NCI-H345 (cell line): Measurements from ENCODE around the gene GRIK3.

ENCODE experiments used
- DNase-seq: peaks from one replicate; lab custom pipeline; 2025; lab: John Stamatoyannopoulos, UW

The GRIK3 gene

DNA sequence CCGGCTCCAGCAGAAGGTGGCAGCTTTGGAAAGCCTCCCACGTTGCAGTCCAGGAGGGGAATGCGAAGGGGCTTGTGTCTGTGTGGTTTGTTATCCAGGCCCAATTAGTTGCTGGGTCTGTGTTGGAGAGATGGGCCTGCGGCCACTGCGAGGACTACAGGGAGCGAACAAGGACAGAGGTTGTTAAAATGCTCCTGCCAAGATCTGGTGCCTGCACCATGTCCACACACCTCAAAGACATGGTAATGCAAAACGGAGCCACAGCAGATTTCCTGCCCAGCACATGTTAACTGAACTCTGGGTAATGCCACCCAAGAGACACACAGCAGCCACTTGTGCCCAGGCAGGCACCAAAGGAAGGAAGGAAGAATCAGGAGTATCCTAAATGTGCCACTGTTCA is 18.6 kb downstream of the GRIK3 start:
- no peak for DNase-seq

DNA sequence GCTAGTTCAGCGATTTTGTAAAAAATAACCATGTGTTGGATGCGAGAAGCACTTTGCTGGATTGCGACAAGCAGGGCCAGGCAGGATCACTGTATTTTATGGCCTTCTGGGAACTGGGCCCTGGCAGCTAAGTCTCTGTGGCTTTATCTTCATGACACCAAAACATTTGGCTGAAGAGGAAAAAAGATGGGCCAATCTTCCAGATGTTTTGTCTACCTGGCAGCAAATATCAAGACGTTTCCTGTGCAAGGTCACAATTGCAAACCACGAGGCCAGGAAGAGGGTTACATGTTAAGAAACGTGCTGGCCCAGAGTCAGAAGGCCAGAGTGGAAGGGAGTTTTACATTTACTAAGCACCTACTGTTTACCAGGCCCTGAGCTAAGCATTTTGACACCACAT is 22.1 kb downstream of the GRIK3 start:
- no peak for DNase-seq

DNA sequence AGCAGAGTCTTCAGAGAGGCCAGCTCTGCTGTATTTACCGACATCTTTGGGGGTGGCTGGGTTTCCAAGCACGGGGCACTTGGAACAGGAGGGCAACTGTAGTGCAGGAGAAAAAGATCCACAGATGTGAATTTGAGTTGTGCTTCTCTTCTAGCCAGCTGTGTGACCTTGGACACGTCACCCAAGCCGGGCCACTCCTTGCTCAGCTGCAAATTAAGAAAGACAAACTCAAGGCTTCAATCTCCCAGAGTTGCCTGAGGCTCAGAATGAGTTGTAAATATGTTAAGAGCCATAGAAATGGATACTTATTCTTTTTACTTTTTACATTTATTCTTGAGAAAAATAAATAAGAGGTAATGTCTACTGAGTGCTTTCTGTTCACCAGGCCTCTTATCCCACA is 24.3 kb downstream of the GRIK3 start:
- DNase-seq, result no peak

DNA sequence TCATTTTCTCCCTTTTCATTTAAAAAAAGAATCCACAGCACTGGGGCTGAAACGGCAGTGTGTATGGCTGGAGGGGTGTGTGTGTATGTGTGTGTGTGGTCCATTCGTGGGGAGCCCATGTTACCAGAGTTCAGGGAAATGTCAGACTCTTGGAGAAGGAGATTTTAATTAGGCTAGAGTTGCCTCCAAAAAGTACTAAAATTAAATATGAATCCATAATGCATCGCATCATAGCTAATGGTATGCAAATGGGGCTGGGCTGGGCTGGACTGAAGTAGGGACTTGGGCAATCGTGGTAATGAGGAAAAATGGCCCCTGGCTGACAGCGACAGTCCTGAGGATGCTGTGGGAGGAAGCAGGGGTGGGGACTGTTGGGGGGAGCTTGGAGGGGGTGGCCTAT is 24.8 kb downstream of the GRIK3 start:
- no peak for DNase-seq

DNA sequence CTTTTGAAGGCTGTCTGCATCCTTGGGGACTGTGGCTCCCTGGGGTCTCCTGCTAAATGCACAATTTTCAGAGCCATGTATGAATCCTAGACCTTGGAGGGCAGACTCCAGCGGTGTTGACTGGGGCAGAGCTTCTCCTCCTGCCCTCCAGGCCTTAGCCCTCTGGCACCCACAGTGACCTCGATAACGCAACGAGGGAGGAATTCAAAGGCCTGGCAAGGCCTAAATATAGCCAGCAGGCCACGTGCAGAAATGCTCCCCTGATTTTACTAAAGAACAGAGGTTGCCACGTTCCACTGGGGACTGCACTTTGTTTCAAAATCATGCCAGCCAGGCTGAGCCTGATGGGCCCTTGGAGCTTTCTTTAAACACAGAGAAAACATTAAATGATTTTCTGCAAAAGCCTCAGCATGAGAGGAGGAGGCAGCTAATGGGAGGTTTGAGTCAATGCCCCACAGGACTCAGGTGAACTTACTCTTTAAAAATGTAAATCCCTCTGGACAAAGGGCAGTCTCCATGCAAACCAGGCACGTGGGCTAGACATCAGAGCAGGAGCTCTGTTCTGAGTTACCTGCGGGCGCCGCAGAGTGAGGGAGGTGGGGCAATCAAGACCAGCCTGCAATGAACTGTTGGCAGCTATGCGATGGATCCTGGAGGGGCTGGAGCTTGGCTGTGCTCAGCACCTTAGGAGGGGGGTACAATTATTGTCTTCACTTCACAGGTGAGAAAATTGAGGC is 28.0 kb downstream of the GRIK3 start:
- DNase-seq, result no peak

DNA sequence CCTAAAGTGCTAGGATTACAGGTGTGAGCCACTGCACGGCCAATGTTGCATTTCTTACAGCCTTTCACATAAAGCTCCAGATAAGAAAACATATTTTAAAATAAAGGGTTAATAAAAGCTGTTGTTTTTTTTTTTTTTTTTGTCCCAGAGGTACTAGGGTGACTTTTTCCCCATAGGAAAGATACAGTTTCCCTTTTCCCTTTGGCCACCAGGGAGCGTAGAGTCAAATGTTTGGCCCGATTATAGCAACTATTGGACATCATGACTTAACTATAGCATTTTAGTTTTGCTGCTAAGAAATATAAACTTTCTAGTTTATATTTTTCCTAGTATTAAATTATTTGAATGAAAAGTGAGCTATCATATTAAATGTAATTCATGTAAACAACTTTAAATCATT is 31.4 kb downstream of the GRIK3 start:
- DNase-seq, result no peak

DNA sequence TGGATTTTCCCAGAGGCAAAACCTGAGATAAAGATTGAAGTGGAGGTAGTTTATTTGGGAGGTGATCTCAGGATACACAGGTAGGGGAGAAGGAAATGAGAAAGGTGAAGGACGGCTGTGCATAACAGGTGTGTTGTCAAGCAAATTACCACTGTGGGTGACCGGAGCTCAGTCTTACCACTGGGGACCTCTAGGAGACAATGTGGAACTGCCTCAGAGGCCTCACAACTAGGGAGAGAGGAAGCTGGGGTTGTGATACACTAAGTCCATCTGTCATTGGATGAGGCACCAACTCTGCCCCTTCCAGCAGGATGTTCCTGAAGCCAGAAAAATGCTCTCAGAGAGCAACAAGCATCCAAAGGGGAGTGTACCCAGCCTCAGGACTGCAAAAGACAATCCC is 32.6 kb downstream of the GRIK3 start:
- no peak for DNase-seq

DNA sequence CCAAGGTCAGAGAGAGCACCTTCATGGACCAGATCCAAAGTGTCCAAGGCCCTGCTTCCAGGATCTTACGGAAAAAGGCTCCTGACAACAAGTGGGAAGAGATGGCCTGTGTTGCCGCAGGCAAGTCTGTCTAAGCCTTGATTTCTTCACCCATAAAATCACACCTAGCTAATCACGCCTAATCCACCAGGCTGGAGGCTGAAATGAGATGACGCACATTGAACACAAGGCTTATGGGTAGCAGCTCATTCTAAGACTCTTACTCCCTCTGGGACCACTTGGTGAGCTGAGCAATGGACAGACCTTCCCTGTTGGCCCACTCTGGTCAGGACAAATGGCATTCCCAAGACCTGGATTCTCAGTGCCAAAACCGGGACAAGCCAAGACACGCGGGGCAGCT is 38.2 kb downstream of the GRIK3 start:
- no peak for DNase-seq

DNA sequence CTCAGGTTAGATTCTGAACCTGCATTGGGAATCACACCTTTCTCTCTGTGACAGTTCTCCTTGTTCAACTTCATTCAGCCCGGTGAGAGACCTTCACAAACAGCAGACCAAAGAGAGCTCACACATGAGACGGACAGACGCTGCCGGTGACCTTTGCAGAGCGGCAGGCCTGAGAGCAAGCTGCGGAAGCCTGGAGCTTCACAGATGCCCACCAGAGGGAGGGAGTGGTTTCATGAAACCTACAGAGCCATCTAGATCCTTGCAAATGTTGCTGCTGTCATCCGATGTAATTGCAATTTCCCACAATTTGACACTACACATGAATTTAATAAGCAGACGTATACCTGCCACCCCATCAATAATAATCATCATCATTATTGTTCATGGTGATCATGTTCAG is 39.4 kb downstream of the GRIK3 start:
- DNase-seq, result no peak

DNA sequence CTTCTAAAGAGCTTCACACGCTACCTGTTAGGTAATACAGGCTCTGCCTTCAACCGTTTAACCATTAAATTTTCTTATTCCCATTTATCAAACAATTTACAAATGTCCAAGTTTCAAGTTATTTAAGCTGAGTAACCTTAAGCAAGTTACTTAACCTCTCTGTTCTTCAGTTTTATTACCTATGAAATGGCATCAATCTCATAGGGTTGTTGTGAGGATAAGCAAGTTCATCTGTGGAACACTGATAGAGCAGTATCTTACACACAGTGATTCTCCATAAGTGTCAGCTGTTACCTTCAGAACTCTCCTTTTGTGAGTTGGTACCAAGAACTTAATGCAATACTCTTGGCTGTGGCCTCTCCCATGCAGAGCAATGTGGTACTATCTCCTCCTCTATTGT is 40.0 kb downstream of the GRIK3 start:
- no peak for DNase-seq

DNA sequence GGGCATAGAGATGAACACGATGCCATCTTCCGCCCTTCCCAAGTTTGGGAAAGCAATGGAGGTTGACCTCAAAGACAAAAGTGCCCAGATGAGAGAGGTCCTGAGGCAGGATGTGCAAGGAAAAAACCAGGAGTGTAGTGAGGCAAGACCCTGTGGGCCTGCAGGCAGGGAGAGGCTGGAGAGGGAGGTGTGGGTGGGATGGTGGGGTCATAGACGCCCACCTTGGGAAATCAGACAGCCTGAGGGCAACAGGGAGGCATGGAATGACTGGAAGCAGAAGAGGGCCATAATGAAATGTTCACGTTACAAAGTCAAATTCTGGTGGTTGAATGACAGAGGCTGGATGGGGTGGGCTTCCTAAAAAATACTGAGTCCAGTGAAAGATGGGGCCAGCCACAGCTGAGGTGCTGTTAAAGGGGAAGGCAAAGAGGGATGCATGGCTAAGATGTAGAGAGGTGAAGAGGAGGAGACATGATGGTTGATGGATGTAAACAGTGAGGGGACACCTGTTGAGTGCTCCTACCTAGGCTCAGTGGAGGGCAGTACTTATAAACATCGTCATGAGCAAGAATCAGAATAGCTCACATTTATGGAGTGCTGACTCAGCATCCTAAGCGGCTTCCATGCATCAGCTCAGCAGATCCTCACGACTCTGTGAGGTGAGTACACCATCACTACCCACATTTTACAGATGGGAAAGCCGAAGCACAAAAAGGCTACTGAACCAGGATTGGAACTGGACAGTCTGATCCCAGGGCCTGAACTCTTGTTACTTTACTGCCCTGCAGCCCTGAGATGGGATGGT is 42.0 kb downstream of the GRIK3 start:
- no peak for DNase-seq

DNA sequence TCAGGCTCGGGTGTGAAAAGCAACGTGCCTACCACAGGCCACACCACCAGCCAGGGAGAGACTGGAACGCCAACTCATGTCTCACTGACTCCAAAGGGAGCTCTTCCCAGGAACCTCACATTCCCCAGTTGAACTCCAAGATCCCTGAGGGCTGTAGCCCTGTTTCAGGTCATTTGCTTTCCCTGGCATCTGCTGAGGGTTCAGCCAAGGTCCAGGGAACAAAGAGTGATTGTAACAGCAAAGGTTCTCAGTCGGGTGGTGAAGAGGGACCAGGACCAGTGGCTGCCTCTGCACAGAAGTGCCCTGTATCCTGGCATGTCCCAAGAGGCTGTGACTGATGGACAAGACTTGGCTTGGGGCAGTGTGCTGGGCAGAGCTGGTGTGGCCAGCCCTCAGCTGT is 42.8 kb downstream of the GRIK3 start:
- no peak for DNase-seq

DNA sequence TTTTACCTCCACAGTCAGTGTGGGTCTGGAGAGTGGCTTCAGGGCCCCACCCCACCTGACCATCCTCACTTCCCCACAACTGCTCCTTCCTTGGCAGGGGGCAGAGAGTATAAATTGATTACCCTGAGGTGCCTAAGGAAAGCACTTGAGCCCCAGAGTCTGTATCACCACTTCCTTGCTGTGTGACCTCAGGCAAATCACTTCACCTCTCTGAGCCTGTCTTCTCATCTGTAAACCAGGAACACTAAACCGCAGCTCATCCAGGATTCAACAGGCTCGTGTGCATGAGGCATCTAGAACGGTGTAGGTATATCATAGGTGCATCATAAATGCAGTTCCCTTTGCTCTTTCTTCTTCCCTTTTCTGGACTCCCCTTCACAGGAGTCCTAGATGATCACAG is 43.4 kb downstream of the GRIK3 start:
- no peak for DNase-seq

DNA sequence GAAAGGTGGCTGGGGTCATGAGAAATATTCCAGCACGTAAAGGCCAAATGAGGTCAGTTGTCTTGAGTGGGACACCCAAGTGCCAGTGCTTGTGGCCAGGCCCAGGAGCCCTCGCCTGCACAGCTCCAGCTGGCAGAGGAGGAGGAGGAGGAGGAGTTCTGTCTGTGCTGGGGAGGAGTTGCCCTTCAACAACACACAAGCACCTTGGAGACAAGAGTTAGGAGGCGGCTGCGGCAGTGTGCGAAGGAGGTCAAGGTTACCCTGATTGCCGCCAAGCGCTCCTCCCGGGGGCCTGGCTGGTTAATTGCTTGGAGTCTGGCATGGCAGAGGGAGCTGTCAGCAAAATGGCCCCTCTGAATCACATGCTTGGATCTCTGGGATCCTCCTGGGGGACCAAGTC is 45.1 kb downstream of the GRIK3 start:
- DNase-seq, result no peak

DNA sequence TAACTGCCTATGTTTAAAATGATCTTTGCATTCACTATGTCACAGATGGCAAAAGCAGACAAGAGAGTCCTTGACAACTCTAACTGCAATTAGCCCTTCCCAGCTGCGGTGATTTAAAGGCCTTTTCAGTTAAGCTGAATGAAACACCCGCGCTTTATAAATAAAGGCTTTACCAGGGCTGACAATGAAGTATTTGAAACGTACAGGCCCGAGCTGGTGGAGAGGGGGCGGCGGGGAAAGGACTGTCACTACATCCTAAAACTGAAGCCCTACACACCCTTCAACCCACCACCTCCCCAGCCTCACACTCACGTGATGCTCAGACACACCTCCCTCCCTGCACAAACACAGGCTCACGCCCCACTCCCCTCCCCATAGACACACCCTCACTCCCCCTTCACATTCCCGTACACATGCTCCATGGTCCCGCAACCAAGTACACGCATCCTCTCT is 45.5 kb downstream of the GRIK3 start:
- DNase-seq, result peak; percentile 76

DNA sequence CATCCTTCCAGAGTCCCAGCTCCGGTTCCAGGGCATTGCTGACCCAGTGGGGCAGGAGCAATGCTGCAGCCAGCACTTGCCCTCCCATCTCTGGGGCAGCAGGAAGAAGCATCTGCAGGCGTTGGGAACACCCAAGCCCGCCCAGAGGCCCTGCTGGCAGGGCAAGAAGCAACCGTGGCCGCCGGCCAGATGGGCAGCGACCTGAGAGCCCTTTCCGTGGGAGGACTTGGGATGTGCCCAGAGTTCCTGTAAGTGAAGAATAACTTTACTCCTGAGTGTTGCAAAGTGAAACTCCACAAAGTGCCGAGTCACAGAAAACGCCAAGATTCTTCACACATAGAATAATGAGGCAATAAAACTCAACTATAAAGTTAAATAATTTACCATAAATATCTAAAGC is 46.0 kb downstream of the GRIK3 start:
- DNase-seq, result no peak

DNA sequence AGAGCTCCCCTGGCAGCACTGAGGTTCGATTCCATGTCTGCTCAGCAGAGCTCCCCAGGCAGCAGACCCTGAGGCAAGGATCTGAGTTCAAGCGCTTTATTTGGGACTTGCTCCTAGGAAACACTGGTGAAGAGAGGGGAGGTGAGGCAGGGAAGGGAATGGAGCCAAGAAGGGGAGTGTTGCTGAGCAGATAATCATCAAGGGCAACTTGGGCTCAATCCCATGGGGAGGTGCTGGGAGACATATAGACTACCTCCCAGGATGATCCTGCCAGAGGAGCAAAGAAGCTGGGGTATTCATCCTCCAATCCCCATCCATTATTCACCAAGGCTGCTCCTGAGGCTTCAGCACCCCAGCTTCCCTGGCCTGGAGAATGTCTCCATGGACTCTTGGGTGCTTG is 47.0 kb downstream of the GRIK3 start:
- DNase-seq, result no peak

DNA sequence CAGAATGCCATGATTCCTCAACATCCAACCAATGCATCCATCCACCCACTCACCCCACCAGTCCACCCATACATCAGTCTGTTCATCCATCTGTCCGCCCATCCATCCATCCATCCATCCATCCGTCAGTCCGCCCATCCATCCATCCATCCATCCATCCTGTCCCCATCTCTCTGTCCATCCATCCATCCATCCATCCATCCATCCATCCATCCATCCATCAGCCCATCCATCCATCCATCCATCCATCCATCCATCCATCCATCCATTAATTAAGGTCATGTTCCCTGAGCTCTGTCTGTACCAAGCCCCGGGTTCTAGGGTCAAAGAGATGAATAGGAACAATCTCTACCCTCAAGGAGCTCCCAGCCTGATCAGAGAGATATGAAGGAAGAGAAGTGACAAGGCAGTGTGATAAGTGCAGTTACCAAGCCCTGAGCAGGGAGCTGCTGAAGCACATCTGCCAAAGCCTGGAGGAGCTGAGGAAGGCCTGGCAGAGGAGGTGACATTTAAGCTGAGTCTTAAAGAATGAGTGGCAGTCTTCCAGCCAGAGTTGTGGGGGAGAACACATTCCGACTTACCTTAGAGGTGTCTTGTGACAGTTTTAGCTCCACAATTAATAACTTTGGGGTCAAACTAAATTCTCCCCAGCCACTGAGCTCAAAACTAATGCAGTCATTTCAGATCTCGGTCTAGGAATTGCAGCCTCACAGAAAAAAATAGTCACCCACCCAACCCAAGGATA is 47.9 kb downstream of the GRIK3 start:
- no peak for DNase-seq

DNA sequence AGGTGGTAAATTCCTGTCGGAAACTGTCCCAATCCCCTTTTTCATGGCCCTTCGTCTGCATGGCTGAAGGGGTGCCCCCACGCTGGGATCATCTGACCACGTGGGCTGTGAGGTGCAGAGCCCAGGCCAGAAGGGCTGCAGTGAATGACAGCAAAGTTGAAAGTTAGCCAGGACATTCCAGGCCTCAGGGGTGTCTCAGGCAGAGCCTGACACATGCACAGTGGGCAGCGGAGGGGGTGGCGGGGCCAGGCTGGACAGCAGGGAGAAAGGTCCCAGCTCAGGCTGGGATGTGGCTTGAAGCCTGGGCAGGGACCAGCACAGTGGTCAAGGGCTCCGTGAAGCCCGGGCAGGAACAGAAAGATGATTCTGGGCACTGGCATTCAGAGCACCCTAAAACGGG is 49.6 kb downstream of the GRIK3 start:
- no peak for DNase-seq

DNA sequence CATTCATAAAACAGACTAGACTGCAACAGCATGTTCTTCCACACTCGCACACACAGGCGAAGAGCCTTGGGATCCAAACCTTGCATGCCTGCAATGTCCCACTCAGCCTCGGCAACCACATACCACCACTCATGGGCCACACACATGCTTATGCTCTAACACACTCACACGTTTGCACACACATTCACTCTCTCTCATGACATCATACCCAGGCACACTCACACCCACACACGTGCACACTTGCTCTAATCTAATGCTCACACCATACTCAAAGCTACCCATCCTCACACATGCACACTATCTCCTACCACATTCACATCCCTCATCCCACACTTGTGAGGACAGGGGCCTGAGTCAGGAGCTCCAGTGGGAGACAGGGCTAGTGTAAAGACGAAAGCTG is 50.3 kb downstream of the GRIK3 start:
- no peak for DNase-seq

DNA sequence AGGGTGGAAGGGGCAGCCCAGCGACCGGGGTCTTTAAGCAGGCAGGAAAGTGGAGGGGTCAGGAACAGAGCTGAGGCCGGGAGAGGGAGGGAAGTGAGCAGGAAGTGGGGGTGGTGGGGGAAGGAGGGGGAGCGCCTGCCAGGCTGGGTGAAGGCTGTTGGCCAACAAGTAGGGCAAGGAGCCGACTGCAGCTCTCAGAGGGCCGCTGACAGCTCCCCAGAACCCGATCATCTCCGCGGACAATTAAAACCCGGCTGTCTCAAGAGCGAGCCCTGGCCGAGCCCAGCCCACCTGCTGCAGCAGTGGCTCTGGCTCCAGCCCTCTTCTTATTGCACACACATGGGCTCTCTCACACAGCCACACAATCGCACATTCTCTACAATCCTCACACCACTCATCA is 51.6 kb downstream of the GRIK3 start:
- no peak for DNase-seq

DNA sequence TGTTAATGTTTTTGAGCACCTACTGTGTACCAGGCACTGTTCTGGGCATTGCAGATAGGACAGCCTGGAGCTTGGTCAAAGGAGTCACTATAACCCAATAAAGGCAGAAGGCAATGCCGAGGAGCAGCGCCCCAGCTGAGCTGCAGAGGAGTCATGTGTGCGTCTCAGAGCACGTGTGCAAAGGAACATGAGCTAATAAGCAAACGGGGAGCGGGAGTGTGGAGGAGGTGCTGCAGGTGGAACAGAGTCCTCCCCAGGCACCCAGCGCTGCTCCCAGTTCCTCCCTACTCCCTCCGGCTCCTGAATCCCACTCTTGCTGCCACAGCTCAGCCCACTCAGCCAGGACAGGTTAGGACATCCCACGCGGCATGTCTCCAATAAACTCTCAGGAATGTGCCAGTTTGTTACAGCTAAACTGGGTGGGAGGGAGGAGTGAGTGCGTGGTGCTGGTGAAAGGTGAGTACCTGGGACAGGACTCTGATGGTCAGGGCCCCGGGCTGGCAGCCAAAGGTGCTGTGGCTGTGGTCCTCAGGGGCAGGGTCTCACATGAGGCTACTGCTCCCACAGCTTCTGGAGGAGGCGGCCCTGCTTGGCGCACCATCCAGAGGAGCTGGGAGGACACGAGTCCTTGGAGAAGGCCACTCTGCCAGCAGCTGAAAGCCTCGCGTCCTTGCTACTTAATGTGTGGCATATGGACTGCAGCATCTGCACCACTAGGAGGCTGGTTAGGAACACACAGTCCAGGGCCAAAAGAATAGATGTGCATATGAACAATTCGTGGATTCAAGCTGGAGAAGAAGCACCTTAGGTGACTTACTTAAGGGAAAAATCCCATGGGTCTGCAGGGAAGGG is 52.3 kb downstream of the GRIK3 start:
- no peak for DNase-seq
